SK-N-SH treated with all-trans-retinoic acid at 6 μM for 48 hours (cell line): ENCODE data around the gene UTS2B.

ENCODE experiments used
- ATAC-seq: fragments of 200-7000 bp; cut with Tn5 transposase; 3 replicates; pipeline ENCODE4 v1.9.1; 2020; ENCODE audit warnings: mild to moderate bottlenecking, moderate library complexity
- ARNTL ChIP-seq: fragments of 450-650 bp; formaldehyde crosslinking; IDR thresholded peaks from 2 replicates; pipeline ENCODE4 v1.5.0; 2020; ENCODE audit warnings: low read depth, mild to moderate bottlenecking, moderate library complexity, borderline replicate concordance
- BACH2 ChIP-seq: fragments of 250-450 bp; sonication (Bioruptor Pico); IDR thresholded peaks from 2 replicates; pipeline ENCODE4 v1.9.0; 2021; ENCODE audit warnings: mild to moderate bottlenecking, borderline replicate concordance
- CSDC2 ChIP-seq: fragments of 250-450 bp; sonication (Bioruptor Pico); IDR thresholded peaks from 2 replicates; pipeline ENCODE4 v1.5.0; 2020; ENCODE audit warnings: mild to moderate bottlenecking, moderate library complexity
- ESRRG ChIP-seq: fragments of 250-450 bp; sonication (Bioruptor Pico); IDR thresholded peaks from 2 replicates; pipeline ENCODE4 v1.6.1; 2021; ENCODE audit warnings: mild to moderate bottlenecking
- GLIS3 ChIP-seq: fragments of 250-450 bp; sonication (Bioruptor Pico); IDR thresholded peaks from 2 replicates; pipeline ENCODE4 v1.5.0; 2020; ENCODE audit warnings: mild to moderate bottlenecking, moderate library complexity
- ISL1 ChIP-seq: fragments of 250-450 bp; sonication (Bioruptor Pico); IDR thresholded peaks from 2 replicates; pipeline ENCODE4 v2.1.2; 2022; ENCODE audit warnings: mild to moderate bottlenecking, moderate library complexity
- OSR1 ChIP-seq: fragments of 250-450 bp; sonication (Bioruptor Pico); IDR thresholded peaks from 2 replicates; pipeline ENCODE4 v1.8.0; 2022; ENCODE audit warnings: moderate library complexity, mild to moderate bottlenecking, inconsistent platforms
- PPARA ChIP-seq: fragments of 250-450 bp; sonication (Bioruptor Pico); IDR thresholded peaks from 2 replicates; pipeline ENCODE4 v1.5.0; 2020; ENCODE audit warnings: mild to moderate bottlenecking, borderline replicate concordance
- RARB ChIP-seq: fragments of 250-450 bp; sonication (Bioruptor Pico); IDR thresholded peaks from 2 replicates; pipeline ENCODE4 v1.8.0; 2021; ENCODE audit warnings: mild to moderate bottlenecking, moderate library complexity
- SNAI2 ChIP-seq: fragments of 250-450 bp; sonication (Bioruptor Pico); IDR thresholded peaks from 2 replicates; pipeline ENCODE4 v1.5.0; 2020; ENCODE audit warnings: mild to moderate bottlenecking, moderate library complexity
- TCF4 ChIP-seq: fragments of 250-450 bp; sonication (Bioruptor Pico); IDR thresholded peaks from 2 replicates; pipeline ENCODE4 v1.8.0; 2021; ENCODE audit warnings: mild to moderate bottlenecking, moderate library complexity, borderline replicate concordance
- TOX ChIP-seq: fragments of 250-450 bp; sonication (Bioruptor Pico); IDR thresholded peaks from 2 replicates; pipeline ENCODE4 v1.8.0; 2021; ENCODE audit warnings: mild to moderate bottlenecking, moderate library complexity, borderline replicate concordance
- ZC3H10 ChIP-seq: fragments of 250-450 bp; sonication (Bioruptor Pico); IDR thresholded peaks from 2 replicates; pipeline ENCODE4 v1.5.1; 2021; ENCODE audit warnings: mild to moderate bottlenecking, moderate library complexity
- ZFP3 ChIP-seq: fragments of 250-450 bp; sonication (Bioruptor Pico); IDR thresholded peaks from 2 replicates; pipeline ENCODE4 v1.5.0; 2020; ENCODE audit warnings: mild to moderate bottlenecking, moderate library complexity
- ZFP30 ChIP-seq: fragments of 450-650 bp; formaldehyde crosslinking; IDR thresholded peaks from 2 replicates; pipeline ENCODE4 v1.5.0; 2022; ENCODE audit warnings: mild to moderate bottlenecking, moderate library complexity
- ZNF565 ChIP-seq: fragments of 450-650 bp; formaldehyde crosslinking; conservative IDR thresholded peaks from 2 replicates; pipeline ENCODE4 v1.5.0; 2020; ENCODE audit warnings: low read depth, mild to moderate bottlenecking, moderate library complexity
- ZNF70 ChIP-seq: fragments of 450-650 bp; formaldehyde crosslinking; IDR thresholded peaks from 2 replicates; pipeline ENCODE4 v1.5.0; 2020; ENCODE audit warnings: mild to moderate bottlenecking, moderate library complexity
- ZNF8 ChIP-seq: fragments of 450-650 bp; formaldehyde crosslinking; IDR thresholded peaks from 2 replicates; pipeline ENCODE4 v1.5.0; 2020; ENCODE audit warnings: mild to moderate bottlenecking, moderate library complexity
- TF ChIP-seq, protein P1 (sequence below): fragments of 250-450 bp; sonication (Bioruptor Pico); IDR thresholded peaks from 2 replicates; pipeline ENCODE4 v1.8.0; 2020; ENCODE audit warnings: mild to moderate bottlenecking, moderate library complexity, borderline replicate concordance
- TF ChIP-seq, protein P2 (sequence below): fragments of 250-450 bp; sonication (Bioruptor Pico); IDR thresholded peaks from 2 replicates; pipeline ENCODE4 v1.5.1; 2020; ENCODE audit warnings: low read depth, mild to moderate bottlenecking, moderate library complexity
- TF ChIP-seq, protein P3 (sequence below): fragments of 250-450 bp; sonication (Bioruptor Pico); IDR thresholded peaks from 2 replicates; pipeline ENCODE4 v1.5.1; 2021; ENCODE audit warnings: mild to moderate bottlenecking, moderate library complexity
- TF ChIP-seq, protein P4 (sequence below): fragments of 250-450 bp; sonication (Bioruptor Pico); IDR thresholded peaks from 2 replicates; pipeline ENCODE4 v1.5.0; 2020; ENCODE audit warnings: mild to moderate bottlenecking, moderate library complexity
- TF ChIP-seq, protein P5 (sequence below): fragments of 250-450 bp; sonication (Bioruptor Pico); IDR thresholded peaks from 2 replicates; pipeline ENCODE4 v1.8.0; 2021; ENCODE audit warnings: low read depth, mild to moderate bottlenecking, moderate library complexity, borderline replicate concordance

Gene UTS2B

DNA sequence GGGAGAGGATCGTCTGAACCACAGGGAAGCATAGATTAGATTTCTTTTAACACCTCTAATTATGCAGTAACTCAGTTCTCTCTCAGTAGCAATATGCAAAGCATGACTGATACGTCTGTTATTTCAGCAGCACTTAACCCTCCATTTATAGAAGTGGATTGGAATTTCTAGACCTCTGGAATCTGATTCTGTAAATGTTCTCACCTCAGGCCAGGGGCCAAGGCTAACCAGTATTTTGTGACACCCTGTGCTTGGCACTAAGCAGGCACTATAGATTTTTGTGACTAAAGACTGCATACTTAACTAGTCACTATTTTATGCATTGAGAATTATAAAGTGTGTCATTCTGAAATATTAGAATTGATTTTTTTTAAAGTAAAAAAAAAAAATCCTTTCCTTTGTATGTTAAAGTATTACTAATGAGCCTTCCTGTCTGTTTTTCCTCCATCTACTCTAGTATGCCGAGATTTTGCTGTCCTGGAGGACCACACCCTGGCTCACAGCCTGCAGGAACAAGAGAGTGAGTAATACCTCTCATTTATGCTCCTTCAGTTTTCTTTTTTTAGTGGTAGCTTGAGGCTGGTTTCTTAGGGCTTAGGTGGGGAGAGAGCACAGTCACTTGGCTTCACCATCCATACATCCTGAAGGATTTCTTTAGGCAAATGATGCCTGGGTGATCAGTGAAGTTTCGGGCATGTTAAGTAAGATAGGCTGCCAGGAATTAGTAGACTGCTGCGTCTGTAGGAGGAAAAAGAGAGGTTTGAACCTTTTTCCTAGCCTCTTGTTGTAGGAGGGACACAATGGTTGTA is 26.5 kb upstream of the UTS2B start:
- ATAC-seq = peak; percentile 84
- TF ChIP-seq ISL1 (peak; percentile 50), TCF4 (CRISPR knock-in tag) (no peak)
- TF ChIP-seq, protein P1, sequence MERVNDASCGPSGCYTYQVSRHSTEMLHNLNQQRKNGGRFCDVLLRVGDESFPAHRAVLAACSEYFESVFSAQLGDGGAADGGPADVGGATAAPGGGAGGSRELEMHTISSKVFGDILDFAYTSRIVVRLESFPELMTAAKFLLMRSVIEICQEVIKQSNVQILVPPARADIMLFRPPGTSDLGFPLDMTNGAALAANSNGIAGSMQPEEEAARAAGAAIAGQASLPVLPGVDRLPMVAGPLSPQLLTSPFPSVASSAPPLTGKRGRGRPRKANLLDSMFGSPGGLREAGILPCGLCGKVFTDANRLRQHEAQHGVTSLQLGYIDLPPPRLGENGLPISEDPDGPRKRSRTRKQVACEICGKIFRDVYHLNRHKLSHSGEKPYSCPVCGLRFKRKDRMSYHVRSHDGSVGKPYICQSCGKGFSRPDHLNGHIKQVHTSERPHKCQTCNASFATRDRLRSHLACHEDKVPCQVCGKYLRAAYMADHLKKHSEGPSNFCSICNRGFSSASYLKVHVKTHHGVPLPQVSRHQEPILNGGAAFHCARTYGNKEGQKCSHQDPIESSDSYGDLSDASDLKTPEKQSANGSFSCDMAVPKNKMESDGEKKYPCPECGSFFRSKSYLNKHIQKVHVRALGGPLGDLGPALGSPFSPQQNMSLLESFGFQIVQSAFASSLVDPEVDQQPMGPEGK = no peak

DNA sequence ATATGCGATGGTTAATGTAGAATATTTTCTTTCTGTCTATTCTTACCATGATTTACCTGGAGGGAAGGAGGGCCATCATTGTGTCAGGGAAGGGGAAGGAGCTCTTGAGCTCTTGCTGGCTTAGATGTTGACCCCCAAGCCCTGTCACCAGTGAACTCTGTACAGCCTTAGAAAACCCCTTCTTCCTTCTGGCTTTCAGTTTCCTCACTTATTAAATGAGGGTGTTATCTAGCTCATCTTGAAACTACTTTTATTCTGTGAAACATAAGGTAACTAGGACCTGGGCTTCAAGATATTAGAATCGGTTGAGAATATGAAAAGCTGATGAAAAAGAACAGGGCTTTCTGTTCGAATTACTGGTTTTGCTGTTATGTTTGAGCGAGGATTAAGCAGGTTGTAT is 25.1 kb upstream of the UTS2B start:
- no peak for ATAC-seq
- no peak for TF ChIP-seq ZNF8 (CRISPR knock-in tag)
- TF ChIP-seq SNAI2 (CRISPR knock-in tag) = no peak
- no peak for TF ChIP-seq CSDC2 (CRISPR knock-in tag)
- TF ChIP-seq, protein P2, sequence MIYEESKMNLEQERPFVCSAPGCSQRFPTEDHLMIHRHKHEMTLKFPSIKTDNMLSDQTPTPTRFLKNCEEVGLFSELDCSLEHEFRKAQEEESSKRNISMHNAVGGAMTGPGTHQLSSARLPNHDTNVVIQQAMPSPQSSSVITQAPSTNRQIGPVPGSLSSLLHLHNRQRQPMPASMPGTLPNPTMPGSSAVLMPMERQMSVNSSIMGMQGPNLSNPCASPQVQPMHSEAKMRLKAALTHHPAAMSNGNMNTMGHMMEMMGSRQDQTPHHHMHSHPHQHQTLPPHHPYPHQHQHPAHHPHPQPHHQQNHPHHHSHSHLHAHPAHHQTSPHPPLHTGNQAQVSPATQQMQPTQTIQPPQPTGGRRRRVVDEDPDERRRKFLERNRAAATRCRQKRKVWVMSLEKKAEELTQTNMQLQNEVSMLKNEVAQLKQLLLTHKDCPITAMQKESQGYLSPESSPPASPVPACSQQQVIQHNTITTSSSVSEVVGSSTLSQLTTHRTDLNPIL = no peak
- no peak for TF ChIP-seq ZNF70 (CRISPR knock-in tag)
- TF ChIP-seq ZFP3 (CRISPR knock-in tag) = no peak
- TF ChIP-seq OSR1 (CRISPR knock-in tag) = no peak
- no peak for TF ChIP-seq ZNF565 (CRISPR knock-in tag)
- TF ChIP-seq, protein P3, sequence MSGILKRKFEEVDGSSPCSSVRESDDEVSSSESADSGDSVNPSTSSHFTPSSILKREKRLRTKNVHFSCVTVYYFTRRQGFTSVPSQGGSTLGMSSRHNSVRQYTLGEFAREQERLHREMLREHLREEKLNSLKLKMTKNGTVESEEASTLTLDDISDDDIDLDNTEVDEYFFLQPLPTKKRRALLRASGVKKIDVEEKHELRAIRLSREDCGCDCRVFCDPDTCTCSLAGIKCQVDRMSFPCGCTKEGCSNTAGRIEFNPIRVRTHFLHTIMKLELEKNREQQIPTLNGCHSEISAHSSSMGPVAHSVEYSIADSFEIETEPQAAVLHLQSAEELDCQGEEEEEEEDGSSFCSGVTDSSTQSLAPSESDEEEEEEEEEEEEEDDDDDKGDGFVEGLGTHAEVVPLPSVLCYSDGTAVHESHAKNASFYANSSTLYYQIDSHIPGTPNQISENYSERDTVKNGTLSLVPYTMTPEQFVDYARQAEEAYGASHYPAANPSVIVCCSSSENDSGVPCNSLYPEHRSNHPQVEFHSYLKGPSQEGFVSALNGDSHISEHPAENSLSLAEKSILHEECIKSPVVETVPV (CRISPR knock-in tag) = no peak
- TF ChIP-seq BACH2 (CRISPR knock-in tag) = no peak
- no peak for TF ChIP-seq ZC3H10
- TF ChIP-seq, protein P4, sequence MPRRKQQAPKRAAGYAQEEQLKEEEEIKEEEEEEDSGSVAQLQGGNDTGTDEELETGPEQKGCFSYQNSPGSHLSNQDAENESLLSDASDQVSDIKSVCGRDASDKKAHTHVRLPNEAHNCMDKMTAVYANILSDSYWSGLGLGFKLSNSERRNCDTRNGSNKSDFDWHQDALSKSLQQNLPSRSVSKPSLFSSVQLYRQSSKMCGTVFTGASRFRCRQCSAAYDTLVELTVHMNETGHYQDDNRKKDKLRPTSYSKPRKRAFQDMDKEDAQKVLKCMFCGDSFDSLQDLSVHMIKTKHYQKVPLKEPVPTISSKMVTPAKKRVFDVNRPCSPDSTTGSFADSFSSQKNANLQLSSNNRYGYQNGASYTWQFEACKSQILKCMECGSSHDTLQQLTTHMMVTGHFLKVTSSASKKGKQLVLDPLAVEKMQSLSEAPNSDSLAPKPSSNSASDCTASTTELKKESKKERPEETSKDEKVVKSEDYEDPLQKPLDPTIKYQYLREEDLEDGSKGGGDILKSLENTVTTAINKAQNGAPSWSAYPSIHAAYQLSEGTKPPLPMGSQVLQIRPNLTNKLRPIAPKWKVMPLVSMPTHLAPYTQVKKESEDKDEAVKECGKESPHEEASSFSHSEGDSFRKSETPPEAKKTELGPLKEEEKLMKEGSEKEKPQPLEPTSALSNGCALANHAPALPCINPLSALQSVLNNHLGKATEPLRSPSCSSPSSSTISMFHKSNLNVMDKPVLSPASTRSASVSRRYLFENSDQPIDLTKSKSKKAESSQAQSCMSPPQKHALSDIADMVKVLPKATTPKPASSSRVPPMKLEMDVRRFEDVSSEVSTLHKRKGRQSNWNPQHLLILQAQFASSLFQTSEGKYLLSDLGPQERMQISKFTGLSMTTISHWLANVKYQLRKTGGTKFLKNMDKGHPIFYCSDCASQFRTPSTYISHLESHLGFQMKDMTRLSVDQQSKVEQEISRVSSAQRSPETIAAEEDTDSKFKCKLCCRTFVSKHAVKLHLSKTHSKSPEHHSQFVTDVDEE (CRISPR knock-in tag) = no peak
- TF ChIP-seq TOX (CRISPR knock-in tag) = no peak
- TF ChIP-seq, protein P5, sequence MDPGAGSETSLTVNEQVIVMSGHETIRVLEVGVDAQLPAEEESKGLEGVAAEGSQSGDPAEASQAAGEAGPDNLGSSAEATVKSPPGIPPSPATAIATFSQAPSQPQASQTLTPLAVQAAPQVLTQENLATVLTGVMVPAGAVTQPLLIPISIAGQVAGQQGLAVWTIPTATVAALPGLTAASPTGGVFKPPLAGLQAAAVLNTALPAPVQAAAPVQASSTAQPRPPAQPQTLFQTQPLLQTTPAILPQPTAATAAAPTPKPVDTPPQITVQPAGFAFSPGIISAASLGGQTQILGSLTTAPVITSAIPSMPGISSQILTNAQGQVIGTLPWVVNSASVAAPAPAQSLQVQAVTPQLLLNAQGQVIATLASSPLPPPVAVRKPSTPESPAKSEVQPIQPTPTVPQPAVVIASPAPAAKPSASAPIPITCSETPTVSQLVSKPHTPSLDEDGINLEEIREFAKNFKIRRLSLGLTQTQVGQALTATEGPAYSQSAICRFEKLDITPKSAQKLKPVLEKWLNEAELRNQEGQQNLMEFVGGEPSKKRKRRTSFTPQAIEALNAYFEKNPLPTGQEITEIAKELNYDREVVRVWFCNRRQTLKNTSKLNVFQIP = no peak
- TF ChIP-seq GLIS3 = no peak
- no peak for TF ChIP-seq RARB (CRISPR knock-in tag)

DNA sequence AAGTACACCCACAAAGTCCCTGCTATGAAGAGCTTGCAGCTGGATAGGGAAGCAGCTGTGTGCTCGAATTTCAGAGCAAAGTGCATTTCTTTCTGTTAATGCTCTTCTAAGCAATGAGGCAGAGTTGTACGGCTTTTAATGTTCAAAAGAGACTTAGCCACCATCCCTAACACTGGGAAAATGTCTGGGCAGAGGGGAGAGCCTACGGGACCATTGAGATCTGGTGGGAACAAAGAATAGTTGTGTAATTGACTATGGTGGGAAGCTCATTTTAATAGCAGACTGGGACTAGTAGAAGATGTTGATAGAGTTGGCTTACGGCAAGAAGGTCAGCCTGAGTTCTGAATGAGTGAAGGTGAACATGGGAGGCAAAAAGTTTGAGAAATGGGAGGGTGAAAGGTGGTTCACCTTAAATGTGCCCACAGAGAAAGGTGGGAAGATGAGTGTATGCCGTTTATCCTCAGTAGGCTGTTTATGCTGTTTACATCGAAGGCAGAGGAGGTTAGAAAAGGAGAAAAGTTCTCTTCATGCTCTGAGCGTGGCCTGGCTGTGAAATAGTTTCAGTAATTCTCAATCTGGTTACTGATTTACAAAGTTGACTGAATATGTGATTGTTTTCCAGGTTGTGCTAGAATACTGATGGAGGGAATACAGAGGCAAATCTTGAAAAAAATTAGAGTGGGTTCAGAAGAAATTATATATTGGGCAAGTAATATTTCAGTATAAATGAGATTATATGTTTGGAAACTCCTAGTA is 22.9 kb upstream of the UTS2B start:
- no peak for ATAC-seq
- TF ChIP-seq CSDC2 (CRISPR knock-in tag) (no peak), GLIS3 (no peak), TOX (CRISPR knock-in tag) (no peak), ZC3H10 (no peak), ZFP30 (CRISPR knock-in tag) (no peak), PPARA (CRISPR knock-in tag) (no peak), ZNF70 (CRISPR knock-in tag) (no peak), ESRRG (CRISPR knock-in tag) (no peak), ISL1 (no peak), ARNTL (CRISPR knock-in tag) (no peak), SNAI2 (CRISPR knock-in tag) (no peak), RARB (CRISPR knock-in tag) (no peak)
- TF ChIP-seq, protein P3 (CRISPR knock-in tag) = no peak
- TF ChIP-seq, protein P1 = no peak
